ENCODE results near the gene GAB1. TPM values are rescaled to one million over a fixed set of nuclear protein-coding genes. Genes with fewer than 3 reads are reported as not detected.
A peak's percentile ranks its signal among the peaks of the same experiment; 100 is the strongest.

GAB1 gene
- total RNA-seq, 3 donors from 2014 or later = 0.30 to 0.95 (median 0.61) TPM

DNA sequence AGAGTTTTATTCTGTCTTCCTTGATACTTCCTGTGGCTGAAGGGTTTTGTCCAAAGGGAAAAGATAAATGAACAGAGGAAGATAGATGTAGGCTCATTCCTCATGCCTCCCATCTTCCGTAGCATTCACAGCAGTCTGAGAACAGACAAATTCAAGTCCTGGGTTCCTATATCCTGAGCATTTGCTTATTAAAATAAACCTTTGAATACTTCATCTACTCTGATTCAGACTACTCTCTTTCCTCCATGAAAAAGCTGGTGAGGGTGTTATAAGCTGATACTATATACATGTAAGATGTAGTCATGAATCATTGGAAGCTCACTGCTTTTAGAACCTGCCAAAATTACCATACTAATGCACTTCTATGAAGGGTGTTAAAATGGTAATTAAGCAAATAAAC is 61.2 kb downstream of the GAB1 start:
- no peak for ATAC-seq
- Mint-ChIP-seq H3K4me3 (no peak overlapping the region), H3K9me3 (no peaks in the 10 kb centered on the region), H3K4me1 (ENCODE audit: low read depth) (peaks cover 2% of the 10 kb centered on the region), H3K27me3 (ENCODE audit: low read depth) (peaks cover 17% of the 10 kb centered on the region), H3K36me3 (ENCODE audit: insufficient read depth) (no peaks in the 10 kb centered on the region)
- DNase-seq = no peak

- DNase-seq (no peak), ATAC-seq (peak in 1 of 2 donors; percentile 28)
- H3K9me3 Mint-ChIP-seq = no peaks in the 10 kb centered on the region
Observed at GRCh38 chr4:143399113-143399949, 62.7 kb downstream of the GAB1 start.

DNA sequence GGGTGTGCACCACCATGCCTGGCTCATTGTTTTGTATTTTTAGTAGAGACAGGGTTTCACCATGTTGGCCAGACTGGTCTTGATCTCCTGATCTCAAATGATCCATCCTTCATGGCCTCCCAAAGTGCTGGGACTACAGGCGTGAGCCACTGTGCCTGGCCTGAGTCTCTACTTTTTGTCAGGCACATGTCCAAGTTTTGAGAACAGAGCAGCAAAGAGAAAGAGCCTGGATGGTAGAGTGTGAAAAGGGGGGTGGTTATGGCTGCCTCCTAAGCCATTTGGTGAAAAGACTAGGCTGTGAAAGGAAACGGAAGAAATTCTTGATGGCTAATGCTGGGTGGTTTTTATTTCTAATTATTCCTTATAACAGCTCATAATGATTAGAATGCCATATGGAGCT is 63.4 kb downstream of the GAB1 start:
- H3K4me1 Mint-ChIP-seq (ENCODE audit: low read depth) = peaks cover 12% of the 10 kb centered on the region
- no peak overlapping the region for H3K4me3 Mint-ChIP-seq
- ATAC-seq (no peak), DNase-seq (no peak)
- H3K27me3 Mint-ChIP-seq (ENCODE audit: low read depth) = peaks cover 14% of the 10 kb centered on the region
- H3K36me3 Mint-ChIP-seq (ENCODE audit: insufficient read depth) = no peaks in the 10 kb centered on the region
- H3K9me3 Mint-ChIP-seq = no peaks in the 10 kb centered on the region

More at GRCh38 chr4:143399113-143399949, 62.7 kb downstream of the GAB1 start:
- Mint-ChIP-seq H3K4me3 (no peak overlapping the region), H3K27me3 (ENCODE audit: low read depth) (peaks cover 14% of the 10 kb centered on the region), H3K36me3 (ENCODE audit: insufficient read depth) (no peaks in the 10 kb centered on the region), H3K4me1 (ENCODE audit: low read depth) (peaks cover 8% of the 10 kb centered on the region)

GRCh38 chr4:143402776-143403552 is 66.3 kb downstream of the GAB1 start:
- Mint-ChIP-seq H3K4me3 (no peak overlapping the region), H3K4me1 (ENCODE audit: low read depth) (peaks cover 23% of the 10 kb centered on the region), H3K36me3 (ENCODE audit: insufficient read depth) (no peaks in the 10 kb centered on the region), H3K27me3 (ENCODE audit: low read depth) (peaks cover 2% of the 10 kb centered on the region), H3K9me3 (no peaks in the 10 kb centered on the region)
- no peak for DNase-seq
- peak in 1 of 2 donors; percentile 40 for ATAC-seq

DNA sequence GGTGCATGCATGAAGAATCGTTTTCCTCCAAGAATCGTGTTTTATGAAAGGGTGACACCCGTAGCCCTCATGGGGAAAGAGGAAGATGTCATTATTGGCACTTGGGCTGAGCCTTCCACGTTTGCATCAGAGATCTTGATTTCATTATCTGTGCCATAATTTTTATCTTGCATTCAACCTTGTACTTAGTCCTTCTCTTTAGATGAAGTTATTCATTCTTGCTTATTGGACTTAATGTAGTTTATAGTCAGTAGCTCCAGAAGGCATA is 66.8 kb downstream of the GAB1 start:
- Mint-ChIP-seq H3K4me1 (ENCODE audit: low read depth) (peaks cover 23% of the 10 kb centered on the region), H3K36me3 (ENCODE audit: insufficient read depth) (no peaks in the 10 kb centered on the region), H3K9me3 (no peaks in the 10 kb centered on the region), H3K4me3 (no peak overlapping the region), H3K27me3 (ENCODE audit: low read depth) (peaks cover 2% of the 10 kb centered on the region)
- DNase-seq (no peak), ATAC-seq (no peak)

DNA sequence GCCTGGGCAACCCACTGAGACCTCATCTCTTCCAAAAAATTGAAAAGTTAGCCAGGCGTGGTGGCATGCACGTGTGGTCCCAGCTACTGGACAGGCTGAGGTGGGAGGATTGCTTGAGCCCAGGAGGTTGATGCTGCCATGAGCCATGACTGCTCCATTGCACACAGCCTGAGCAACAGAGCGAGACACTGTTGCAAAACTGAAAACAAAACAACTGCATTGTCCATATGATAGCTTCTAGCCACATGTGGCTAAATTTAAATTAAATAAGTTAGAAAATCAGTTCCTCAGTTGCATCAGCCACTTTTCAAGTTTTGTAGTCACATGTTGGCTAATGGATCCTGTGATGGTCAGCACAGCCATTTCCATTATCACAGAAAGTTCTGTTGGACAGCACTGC is 67.9 kb downstream of the GAB1 start:
- Mint-ChIP-seq H3K4me3 (no peak overlapping the region), H3K36me3 (ENCODE audit: insufficient read depth) (no peaks in the 10 kb centered on the region), H3K4me1 (ENCODE audit: low read depth) (peaks cover 21% of the 10 kb centered on the region), H3K27me3 (ENCODE audit: low read depth) (peaks cover 4% of the 10 kb centered on the region), H3K9me3 (no peaks in the 10 kb centered on the region)
- DNase-seq (no peak), ATAC-seq (no peak)

DNA sequence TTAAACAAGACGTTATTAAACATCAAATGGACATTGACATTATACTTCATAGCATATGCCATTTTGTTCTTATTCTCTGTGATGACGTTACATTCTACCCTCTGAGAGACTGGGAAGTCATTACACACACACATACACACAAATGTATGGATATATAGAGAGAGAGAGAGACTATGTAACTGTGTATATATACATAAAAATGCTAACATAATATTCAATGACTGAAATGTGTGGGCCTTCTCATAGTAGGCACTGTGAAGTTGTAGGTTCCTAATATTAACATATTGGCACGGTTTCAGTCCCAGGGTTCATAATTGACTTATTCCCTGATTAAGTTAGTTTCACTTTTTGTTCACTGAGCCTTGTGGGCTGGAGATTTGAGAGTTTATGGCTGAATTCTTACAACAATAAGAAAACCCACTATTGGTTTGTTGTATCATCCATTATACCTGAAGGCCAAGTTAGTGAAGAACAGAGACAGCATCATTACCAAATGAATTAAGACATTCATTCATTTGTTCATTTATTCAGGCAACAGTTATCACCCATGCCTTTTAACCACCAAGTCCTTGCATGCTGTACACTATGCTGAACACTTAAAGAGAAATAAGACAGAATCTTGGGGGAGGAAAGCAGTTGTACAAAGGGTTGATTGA is 68.5 kb downstream of the GAB1 start:
- Mint-ChIP-seq H3K4me1 (ENCODE audit: low read depth) (peaks cover 21% of the 10 kb centered on the region), H3K4me3 (no peak overlapping the region), H3K9me3 (no peaks in the 10 kb centered on the region), H3K27me3 (ENCODE audit: low read depth) (peaks cover 4% of the 10 kb centered on the region), H3K36me3 (ENCODE audit: insufficient read depth) (no peaks in the 10 kb centered on the region)
- DNase-seq (no peak), ATAC-seq (peak in 1 of 2 donors; percentile 41)

GRCh38 chr4:143406523-143406922 is 69.8 kb downstream of the GAB1 start:
- DNase-seq = no peak
- Mint-ChIP-seq H3K4me3 (no peak overlapping the region), H3K9me3 (no peaks in the 10 kb centered on the region), H3K4me1 (ENCODE audit: low read depth) (peaks cover 21% of the 10 kb centered on the region), H3K27me3 (ENCODE audit: low read depth) (peaks cover 9% of the 10 kb centered on the region), H3K36me3 (ENCODE audit: insufficient read depth) (no peaks in the 10 kb centered on the region)
- ATAC-seq = no peak

- Mint-ChIP-seq H3K36me3 (ENCODE audit: insufficient read depth) (no peaks in the 10 kb centered on the region), H3K4me3 (no peak overlapping the region), H3K4me1 (ENCODE audit: low read depth) (peaks cover 21% of the 10 kb centered on the region), H3K9me3 (no peaks in the 10 kb centered on the region), H3K27me3 (ENCODE audit: low read depth) (peaks cover 9% of the 10 kb centered on the region)
- DNase-seq (no peak), ATAC-seq (no peak)
Observed at GRCh38 chr4:143407474-143407873, 70.8 kb downstream of the GAB1 start.

GRCh38 chr4:143407888-143408287 is 71.2 kb downstream of the GAB1 start:
- no peak overlapping the region for H3K4me3 Mint-ChIP-seq

DNA sequence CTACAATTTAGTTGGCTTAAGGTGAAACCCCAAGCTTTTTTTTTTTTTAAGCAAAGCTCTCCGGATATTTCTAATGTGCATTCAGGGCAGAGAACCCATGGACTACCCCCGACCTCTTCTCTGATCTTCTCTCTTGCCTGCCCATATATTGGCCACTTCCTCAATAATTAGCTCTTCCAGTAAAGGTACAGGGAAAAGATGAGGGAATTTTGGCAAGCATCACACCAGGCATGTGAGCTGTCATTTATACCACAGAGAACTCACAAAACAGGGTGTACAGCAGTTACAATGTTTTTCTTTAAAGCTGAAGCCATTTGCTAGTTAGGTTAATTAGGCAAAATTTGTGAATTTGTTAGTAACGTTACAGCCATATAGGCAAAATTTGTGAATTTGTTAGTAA is 73.3 kb downstream of the GAB1 start:
- Mint-ChIP-seq H3K4me1 (ENCODE audit: low read depth) (peaks cover 12% of the 10 kb centered on the region), H3K36me3 (ENCODE audit: insufficient read depth) (no peaks in the 10 kb centered on the region), H3K27me3 (ENCODE audit: low read depth) (peaks cover 9% of the 10 kb centered on the region), H3K9me3 (no peaks in the 10 kb centered on the region), H3K4me3 (no peak overlapping the region)
- ATAC-seq = no peak
- no peak for DNase-seq

More at GRCh38 chr4:143407888-143408287, 71.2 kb downstream of the GAB1 start:
- ATAC-seq (no peak), DNase-seq (no peak)
- H3K27me3 Mint-ChIP-seq (ENCODE audit: low read depth) = peaks cover 9% of the 10 kb centered on the region
- H3K4me1 Mint-ChIP-seq (ENCODE audit: low read depth) = peaks cover 21% of the 10 kb centered on the region
- H3K36me3 Mint-ChIP-seq (ENCODE audit: insufficient read depth) = no peaks in the 10 kb centered on the region
- no peaks in the 10 kb centered on the region for H3K9me3 Mint-ChIP-seq

DNA sequence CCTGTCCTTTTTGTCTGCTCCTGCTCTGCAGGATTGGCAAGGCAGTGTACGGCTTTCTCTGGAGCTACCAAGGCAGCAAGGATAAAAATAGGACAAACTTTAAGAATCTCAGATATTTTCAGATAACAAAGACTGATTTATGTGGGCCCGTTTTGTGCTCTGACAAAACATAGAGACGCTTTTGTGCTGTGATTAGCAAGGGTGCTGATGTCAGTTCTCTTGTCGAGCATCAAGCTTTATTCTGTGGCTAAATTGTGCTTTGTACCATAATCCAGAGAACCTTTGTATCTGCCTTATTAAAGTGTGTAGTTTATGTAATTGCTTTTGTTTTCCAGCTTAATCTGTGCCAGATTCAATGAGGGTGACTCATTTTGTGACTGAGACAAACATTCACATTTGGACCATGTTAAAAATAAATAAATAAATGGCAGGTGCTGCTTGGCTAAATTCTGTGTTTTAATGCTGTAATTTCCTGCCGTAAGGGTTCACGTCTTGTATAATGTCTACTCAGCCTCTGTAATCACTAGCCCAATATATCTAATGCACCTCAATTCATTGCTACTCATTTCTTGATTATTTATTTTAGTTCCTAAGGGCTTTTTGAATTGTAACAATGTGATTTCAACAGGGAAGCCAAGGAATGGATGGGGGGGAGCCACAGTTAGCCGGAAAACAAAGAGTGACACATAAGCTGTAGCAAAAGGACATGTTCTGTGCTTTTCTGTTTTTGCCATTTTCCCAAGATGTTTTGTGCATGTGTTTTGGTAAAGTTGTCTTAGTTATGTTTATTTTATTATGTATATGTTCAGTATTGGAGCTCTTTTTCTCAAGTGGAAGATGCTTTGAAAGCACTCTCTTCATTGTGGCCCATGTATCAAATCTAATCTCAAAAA is 75.1 kb downstream of the GAB1 start:
- H3K36me3 Mint-ChIP-seq (ENCODE audit: insufficient read depth) = no peaks in the 10 kb centered on the region
- no peak for ATAC-seq
- no peaks in the 10 kb centered on the region for H3K9me3 Mint-ChIP-seq
- no peak for DNase-seq
- peaks cover 13% of the 10 kb centered on the region for H3K27me3 Mint-ChIP-seq (ENCODE audit: low read depth)
- H3K4me1 Mint-ChIP-seq (ENCODE audit: low read depth) = no peaks in the 10 kb centered on the region
- H3K4me3 Mint-ChIP-seq = no peak overlapping the region

DNA sequence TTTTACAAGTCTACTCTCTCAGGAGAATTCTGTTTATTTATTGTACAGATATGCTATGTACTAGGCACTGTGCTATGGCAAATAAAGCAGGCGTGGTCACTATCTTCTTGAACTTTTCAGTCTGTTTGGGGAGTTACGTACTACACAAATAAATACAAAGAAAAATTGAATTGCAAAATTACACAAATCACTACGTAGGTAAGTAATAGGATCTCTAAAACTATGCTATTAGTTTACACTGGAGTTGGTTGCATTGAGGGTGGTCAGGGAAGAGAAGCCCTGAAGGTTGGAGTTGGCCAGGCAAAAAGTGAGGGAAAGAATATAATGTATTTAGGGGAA is 75.7 kb downstream of the GAB1 start:
- Mint-ChIP-seq H3K4me1 (ENCODE audit: low read depth) (no peaks in the 10 kb centered on the region), H3K4me3 (no peak overlapping the region), H3K27me3 (ENCODE audit: low read depth) (peaks cover 16% of the 10 kb centered on the region), H3K9me3 (no peaks in the 10 kb centered on the region), H3K36me3 (ENCODE audit: insufficient read depth) (no peaks in the 10 kb centered on the region)
- no peak for DNase-seq
- no peak for ATAC-seq
